Measurements from ENCODE around the gene SHC2.

The SHC2 gene

DNA sequence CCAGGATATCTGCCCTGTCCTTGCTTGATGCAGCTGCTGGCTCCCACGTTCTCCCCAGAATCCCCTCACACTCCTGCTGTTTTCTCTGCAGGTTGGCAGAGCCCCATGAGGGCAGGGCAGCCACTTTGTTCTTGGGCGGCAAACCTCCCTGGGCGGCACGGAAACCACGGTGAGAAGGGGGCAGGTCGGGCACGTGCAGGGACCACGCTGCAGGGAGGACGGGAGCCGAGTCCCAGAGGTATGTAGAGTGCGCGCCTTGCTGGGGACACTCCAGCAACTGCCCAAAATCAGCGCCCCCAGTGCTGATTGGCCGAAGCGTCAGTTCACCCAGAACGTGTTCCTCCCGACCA is 86.0 kb downstream of the SHC2 start:
- in situ Hi-C loops (cut with MboI; ENCODE audit: low sequenced_read_pairs) = no loop called here

DNA sequence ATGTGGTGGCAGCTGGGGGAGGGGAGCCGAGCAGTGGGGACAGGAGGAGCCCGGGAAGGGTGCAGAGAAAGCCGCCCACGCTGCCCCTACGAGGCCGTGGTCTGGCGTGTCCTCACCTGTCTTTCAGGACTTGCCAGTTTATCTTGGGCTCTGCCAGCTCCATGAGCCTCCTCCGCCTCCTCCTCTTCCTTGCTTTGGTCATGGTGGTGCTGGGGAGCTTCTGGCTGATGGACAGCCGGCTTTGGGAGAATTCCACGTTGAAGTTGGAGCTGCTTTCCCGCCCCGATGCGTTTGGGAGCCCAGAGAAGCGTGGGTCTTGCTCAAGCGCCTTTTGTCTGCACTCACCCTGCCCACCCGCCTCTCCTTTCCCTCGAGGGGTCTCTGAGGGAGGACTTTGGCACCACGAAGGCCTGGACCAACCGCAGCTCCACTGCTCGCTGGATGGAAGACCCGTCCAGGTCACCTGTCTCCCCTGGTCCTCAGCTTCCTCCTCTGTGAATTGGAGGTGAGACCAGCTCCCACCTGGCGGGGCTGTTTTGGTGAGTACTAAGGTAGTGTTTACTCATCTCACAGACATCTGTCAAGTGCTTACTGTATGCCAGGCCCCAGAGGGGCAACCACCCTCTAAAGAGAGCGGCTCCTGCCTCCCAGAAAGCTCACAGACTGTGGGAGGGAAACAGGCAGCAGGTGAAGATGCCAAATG is 86.5 kb downstream of the SHC2 start:
- in situ Hi-C loops (cut with MboI; ENCODE audit: low sequenced_read_pairs) = no loop called here

DNA sequence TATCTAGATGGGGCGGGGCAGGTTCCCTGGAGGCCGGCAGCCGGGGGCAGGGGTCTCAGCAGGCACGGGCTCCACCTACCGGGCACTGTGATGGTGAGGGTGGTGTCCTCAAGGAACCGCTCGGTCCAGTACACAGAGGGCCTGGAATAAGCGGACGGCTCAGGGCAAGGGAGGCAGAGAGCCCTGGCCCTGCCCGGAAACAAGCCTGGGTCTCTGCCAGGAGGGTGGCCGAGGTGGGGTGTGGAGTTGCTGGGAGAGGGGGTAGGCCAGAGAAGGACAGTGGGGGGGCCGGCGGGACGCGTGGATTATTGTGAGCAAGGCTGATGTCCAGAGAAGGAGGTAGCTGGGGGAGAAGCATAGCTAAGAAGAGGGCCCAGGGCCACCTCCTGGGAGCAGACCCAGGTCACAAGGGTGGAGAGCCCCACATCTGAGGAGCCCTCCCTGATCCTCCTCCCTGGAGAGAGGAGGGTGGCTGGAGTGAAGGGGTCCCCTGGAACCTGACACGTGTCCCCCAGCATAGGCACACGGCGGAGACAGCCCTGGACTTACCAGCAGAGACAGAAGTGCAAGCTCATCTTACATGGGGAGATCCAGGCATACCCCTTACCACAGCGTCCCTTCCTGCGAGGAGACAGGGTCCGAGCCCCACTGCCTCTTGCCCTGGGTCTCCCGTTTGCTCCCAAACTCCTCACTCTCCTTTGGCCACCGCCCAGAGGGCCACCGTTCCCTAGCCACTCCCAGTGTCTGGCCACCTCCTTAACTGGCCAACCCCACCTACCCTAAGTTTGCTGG is 87.2 kb downstream of the SHC2 start:
- in situ Hi-C loops (cut with MboI; ENCODE audit: low sequenced_read_pairs) = no loop called here

DNA sequence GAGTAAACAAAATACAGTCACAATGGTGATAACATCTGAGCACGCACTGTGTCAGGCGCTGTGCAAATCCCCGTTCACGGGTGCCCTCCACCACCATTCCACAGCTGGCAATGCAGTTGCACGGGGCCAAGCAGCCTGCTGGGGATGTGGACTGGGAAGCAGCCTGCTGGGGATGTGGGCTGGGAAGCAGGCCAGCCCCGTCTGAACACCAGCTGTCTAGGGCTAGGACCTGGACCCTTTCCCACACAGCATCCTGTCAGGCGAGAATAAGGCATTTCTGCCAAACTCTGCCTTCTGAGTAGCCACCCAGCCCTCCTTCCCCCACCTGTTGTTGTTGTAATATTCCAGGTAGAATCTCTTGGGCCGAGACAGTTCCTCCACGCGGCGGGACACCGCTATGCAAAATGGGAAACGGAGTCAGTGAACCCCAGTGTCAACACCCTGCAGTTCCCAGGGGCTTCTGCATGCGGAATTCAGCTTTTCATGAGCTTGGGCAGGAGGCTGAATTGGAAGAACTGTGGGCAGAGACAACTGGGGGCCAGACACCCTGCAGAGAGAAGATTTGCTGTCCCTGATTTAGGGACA is 88.4 kb downstream of the SHC2 start:
- in situ Hi-C loops (cut with MboI; ENCODE audit: low sequenced_read_pairs) = no loop called here

DNA sequence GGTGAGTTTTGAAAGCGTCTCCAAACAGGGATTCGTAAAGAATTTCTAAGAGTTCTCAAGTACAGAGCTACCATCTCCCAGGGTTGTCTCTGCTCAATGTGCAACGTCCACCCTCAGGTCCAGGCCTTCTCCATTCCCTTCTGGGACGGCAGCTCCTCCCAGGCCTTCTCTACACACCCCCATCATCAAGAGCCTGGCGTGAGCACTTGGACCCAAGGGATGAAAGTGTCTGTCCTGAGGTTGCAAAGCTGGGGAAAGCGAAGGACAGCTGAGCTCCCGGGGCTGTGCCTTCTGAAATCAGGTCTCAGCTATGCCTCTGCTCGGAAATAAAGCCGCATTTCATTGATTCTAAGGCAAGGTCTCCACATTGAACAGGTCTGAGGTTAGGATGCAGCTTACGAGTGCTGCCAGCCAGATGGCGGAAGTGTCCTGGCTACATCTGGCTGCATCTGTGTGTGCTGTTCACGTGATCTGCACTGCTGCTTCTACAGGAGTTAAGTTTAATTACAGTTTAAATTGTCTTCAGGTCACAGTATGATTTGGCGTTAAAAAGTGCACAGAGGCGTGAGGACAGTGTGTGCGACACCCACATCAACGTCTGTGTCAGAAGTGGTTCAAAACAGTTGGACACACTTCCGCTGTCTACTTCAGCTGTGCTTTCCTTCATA is 89.2 kb downstream of the SHC2 start:
- in situ Hi-C loops (cut with MboI; ENCODE audit: low sequenced_read_pairs) = no loop called here

DNA sequence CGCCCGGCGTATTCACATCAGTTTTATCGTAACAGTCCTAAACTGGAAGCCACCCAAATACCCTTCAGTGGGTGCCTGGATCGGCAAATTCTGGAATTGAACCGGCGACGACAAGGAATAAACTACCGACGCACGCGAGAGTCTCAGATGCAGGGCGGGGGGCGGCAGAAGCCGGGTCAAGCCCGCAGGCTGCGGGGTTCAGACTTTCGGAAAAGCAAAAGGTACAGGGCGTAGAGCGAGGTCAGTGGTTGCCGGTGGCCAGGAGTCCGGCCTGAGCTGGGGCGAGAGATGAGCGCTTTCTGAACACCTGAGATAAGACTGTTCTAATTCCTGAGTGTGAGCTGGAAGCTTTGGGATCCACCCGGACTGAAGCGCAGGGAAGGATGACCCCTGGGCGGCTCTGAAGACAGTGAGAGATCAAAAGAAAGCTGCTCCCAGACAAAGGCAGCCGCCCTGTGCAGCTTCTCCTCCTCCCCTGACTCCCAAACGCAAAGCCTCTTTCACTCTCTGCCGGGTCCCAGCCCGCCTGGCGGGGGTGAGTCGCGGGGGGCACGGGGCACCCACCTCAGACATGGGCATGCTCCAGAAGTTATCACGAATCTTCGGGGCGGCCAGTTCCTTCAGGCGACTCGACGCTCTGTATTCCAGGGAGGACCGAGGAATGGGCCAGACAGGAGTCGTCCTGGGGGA is 90.0 kb downstream of the SHC2 start:
- in situ Hi-C loops (cut with MboI; ENCODE audit: low sequenced_read_pairs) = no loop called here

DNA sequence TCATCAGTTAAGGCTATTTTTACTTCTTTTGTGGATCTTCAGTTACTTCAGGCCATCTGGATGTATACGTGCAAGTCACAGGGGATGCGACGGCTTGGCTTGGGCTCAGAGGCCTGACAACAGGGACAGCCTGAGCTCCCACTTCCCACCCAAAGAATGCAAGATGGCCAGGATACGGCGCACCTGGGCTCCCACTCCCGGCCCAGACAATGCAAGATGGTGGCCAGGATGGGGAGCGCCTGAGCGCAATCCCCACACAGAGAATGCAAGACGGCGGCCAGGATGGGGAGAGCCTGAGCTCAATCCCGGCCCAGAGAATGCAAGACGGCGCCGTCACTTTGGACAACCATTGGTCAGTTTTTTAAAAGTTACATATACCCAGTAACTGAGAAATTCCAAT is 91.0 kb downstream of the SHC2 start:
- in situ Hi-C loops (cut with MboI; ENCODE audit: low sequenced_read_pairs) = no loop called here

DNA sequence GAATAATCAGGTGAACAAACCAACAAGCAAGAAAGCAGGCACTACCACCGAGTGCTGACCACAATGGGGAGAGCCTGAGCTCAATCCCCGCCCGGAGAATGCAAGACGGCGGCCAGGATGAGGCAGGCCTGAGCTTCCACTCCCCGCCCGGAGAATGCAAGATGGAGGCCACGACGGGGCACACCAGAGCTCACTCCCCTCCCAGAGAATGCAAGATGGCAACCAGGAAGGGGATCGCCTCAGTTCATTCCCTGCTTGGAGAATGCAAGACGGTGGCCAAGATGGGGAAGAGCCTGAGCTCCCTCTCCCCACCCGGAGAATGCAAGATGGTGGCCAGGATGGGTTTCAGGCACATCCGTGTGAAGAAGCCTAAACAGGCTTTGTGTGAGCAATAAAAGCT is 91.6 kb downstream of the SHC2 start:
- in situ Hi-C loops (cut with MboI; ENCODE audit: low sequenced_read_pairs) = no loop called here

DNA sequence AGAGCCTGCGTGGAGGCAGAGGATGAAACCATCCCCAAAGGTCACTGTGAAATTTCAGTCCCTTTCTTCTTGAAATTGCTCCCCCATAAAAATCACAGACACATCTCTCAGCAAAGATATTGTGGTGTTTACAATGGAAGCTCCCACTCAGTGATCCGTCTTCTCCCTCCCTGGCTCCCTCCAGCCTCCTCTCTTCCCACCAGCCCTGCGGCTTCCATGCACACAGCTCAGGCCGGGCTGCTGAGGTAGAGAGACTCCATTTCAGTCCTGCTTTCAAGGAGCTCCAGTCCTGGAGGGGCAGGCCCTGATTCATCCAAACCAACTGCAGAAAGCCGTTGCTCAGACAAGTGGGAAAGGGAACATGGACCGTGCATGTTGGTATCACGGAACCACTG is 92.2 kb downstream of the SHC2 start:
- in situ Hi-C loops (cut with MboI; ENCODE audit: low sequenced_read_pairs) = no loop called here

DNA sequence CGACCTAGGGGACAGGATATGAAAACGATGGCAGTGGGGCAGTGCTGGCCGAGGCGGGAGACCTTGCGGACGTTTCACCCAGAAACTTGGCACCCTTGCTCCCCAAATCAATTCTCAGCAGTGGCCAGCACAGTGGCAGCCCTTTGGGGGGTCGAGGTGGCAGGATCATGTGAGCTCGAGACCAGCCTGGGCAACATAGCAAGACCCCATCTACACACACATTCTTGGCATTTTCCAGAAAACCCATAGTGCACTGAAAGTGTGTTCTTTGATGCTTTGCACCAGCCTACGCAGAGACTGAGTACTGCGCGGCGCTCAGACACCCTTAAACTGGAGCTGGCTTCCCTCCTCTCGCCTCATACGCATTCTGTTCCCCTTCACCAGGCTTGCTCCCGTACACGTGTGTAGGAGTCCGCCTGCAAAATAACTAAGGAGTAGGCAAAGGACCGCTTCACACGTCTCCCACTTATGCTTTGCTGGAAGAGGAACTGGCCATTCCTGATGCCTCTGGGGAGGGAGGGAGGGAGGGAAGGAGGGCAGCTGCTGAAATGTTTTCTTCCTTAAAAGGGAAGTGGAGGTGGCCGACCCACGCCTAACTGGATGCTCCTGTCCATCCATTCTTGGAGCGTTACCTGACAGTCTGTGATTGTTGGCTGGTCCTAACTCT is 92.7 kb downstream of the SHC2 start:
- in situ Hi-C loops (cut with MboI; ENCODE audit: low sequenced_read_pairs) = no loop called here

DNA sequence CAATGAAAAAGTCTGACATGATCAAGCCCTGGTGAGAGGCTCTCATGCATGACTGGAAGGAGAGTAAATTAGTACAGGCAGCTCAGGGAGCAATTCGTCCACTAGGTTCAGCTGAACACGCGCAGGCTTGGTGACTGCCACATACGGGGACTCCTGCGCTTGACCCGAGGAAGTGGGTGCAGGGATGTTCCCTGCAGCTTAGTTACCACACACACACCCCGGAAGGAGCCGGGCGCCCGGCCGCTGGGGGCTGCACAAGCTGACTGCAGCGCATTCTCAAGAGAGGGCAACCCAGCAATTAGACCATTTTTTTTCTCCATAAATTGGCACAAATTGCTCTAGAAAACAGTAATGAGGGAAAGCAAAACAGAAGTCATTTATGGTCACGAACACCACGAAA is 93.3 kb downstream of the SHC2 start:
- in situ Hi-C loops (cut with MboI; ENCODE audit: low sequenced_read_pairs) = no loop called here

DNA sequence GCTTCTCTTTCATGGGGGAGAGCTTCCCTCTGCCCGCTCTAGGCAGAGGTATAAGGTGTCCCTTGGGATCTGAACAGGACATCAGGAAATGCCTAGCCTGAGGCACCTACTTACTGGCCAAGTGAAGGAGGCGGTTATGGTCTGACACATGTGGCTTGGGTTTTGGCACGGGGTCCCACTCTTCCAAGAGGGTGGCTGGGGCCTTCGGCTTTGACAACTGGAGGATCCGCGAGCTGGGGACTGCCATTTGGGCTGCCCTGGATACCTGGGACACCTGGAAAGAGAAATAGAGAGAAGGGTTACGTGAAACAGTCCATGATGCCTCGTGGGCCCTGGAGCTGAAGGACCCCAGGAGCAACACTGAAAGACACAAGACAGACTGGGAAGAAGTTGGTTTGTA is 93.9 kb downstream of the SHC2 start:
- in situ Hi-C loops (cut with MboI; ENCODE audit: low sequenced_read_pairs) = no loop called here
